WTC11 (cell line): Measurements from ENCODE around the gene ZBTB43. TPM values are rescaled to one million over a fixed set of nuclear protein-coding genes. Genes with fewer than 3 reads are reported as not detected.

Experiments
- ATAC-seq: fragments of 200-7000 bp; cut with Tn5 transposase; 2 replicates; pipeline ENCODE4 v1.10.0; 2021; ENCODE audit warnings: mild to moderate bottlenecking, moderate library complexity
- CTCF ChIA-PET: fragments of 300-600 bp; sonication (Branson Sonifier 250); formaldehyde crosslinking; loops from one replicate; lab custom pipeline; 2021; ENCODE audit warnings: antibody characterized with exemption; lab: Charles Lee
- POLR2A ChIA-PET: fragments of 350-600 bp; sonication (Branson Sonifier 250); formaldehyde crosslinking; loops from one replicate; lab custom pipeline; 2021; ENCODE audit warnings: antibody characterized with exemption; lab: Charles Lee
- DNase-seq: peaks from one replicate; pipeline ENCODE4 v3.0.0; 2021; ENCODE audit warnings: low spot score
- H3K27ac Mint-ChIP-seq: 2 replicates; pipeline ENCODE4 v1.8.0; 2021; ENCODE audit warnings: mixed read lengths
- H3K27me3 Mint-ChIP-seq: 2 replicates; pipeline ENCODE4 v1.8.0; 2021; ENCODE audit warnings: low read depth, mild to moderate bottlenecking, moderate library complexity, mixed read lengths
- H3K36me3 Mint-ChIP-seq: 2 replicates; pipeline ENCODE4 v1.8.0; 2021; ENCODE audit warnings: mixed read lengths
- H3K4me1 Mint-ChIP-seq: 2 replicates; pipeline ENCODE4 v1.8.0; 2022; ENCODE audit warnings: mixed read lengths
- H3K4me3 Mint-ChIP-seq: 2 replicates; pipeline ENCODE4 v1.8.0; 2021; ENCODE audit warnings: mild to moderate bottlenecking, moderate library complexity, mixed read lengths
- H3K9me3 Mint-ChIP-seq: 2 replicates; pipeline ENCODE4 v1.8.0; 2021; ENCODE audit warnings: mixed read lengths
- ATF2 ChIP-seq: sonication (generic); formaldehyde crosslinking; IDR thresholded peaks from 2 replicates; pipeline ENCODE4 v1.8.1; 2022; ENCODE audit warnings: low read depth, missing genetic modification reagents, borderline replicate concordance
- CBFB ChIP-seq: sonication (generic); formaldehyde crosslinking; IDR thresholded peaks from 2 replicates; pipeline ENCODE4 v1.8.1; 2022; ENCODE audit warnings: mild to moderate bottlenecking, low read depth, missing genetic modification reagents
- CTCF ChIP-seq: fragments of 200-600 bp; IDR thresholded peaks from 2 replicates; pipeline ENCODE4 v1.8.0; 2022; ENCODE audit warnings: antibody characterized with exemption
- E2F1 ChIP-seq: sonication (generic); formaldehyde crosslinking; IDR thresholded peaks from 2 replicates; pipeline ENCODE4 v1.8.0; 2022; ENCODE audit warnings: mild to moderate bottlenecking, missing genetic modification reagents
- ERG ChIP-seq: fragments of 250-450 bp; sonication (Bioruptor Pico); IDR thresholded peaks from 2 replicates; pipeline ENCODE4 v1.8.0; 2021; ENCODE audit warnings: mild to moderate bottlenecking
- FOXJ3 ChIP-seq: sonication (generic); formaldehyde crosslinking; IDR thresholded peaks from 2 replicates; pipeline ENCODE4 v1.9.0; 2021; ENCODE audit warnings: missing genetic modification reagents, mild to moderate bottlenecking, borderline replicate concordance
- GTF2I ChIP-seq: fragments of 250-450 bp; sonication (Bioruptor Pico); conservative IDR thresholded peaks from 2 replicates; pipeline ENCODE4 v1.4.0; 2021; ENCODE audit warnings: mild to moderate bottlenecking
- HMGA2 ChIP-seq: fragments of 250-450 bp; sonication (Bioruptor Pico); IDR thresholded peaks from 2 replicates; pipeline ENCODE4 v1.4.0; 2021; ENCODE audit warnings: mild to moderate bottlenecking, moderate library complexity
- IRF2 ChIP-seq: sonication (generic); formaldehyde crosslinking; IDR thresholded peaks from 2 replicates; pipeline ENCODE4 v1.8.0; 2022; ENCODE audit warnings: low read depth, missing genetic modification reagents, borderline replicate concordance
- JAZF1 ChIP-seq: fragments of 250-450 bp; sonication (Bioruptor Pico); IDR thresholded peaks from 2 replicates; pipeline ENCODE4 v1.9.0; 2021; ENCODE audit warnings: moderate library complexity, mild to moderate bottlenecking, inconsistent platforms
- KAT7 ChIP-seq: sonication (generic); formaldehyde crosslinking; IDR thresholded peaks from 2 replicates; pipeline ENCODE4 v1.8.1; 2023; ENCODE audit warnings: missing genetic modification reagents, mild to moderate bottlenecking, borderline replicate concordance
- NFYB ChIP-seq: sonication (generic); formaldehyde crosslinking; conservative IDR thresholded peaks from 2 replicates; pipeline ENCODE4 v1.8.0; 2022; ENCODE audit warnings: low read depth, missing genetic modification reagents
- NR3C1 ChIP-seq: sonication (generic); formaldehyde crosslinking; conservative IDR thresholded peaks from 2 replicates; pipeline ENCODE4 v1.8.1; 2023; ENCODE audit warnings: low read depth, mild to moderate bottlenecking, missing genetic modification reagents
- RORB ChIP-seq: fragments of 250-450 bp; sonication (Bioruptor Pico); IDR thresholded peaks from 2 replicates; pipeline ENCODE4 v1.9.0; 2021; ENCODE audit warnings: mild to moderate bottlenecking
- SOX15 ChIP-seq: fragments of 250-450 bp; sonication (Bioruptor Pico); IDR thresholded peaks from 2 replicates; pipeline ENCODE4 v1.9.0; 2021; ENCODE audit warnings: mild to moderate bottlenecking
- SP1 ChIP-seq: sonication (generic); formaldehyde crosslinking; conservative IDR thresholded peaks from 2 replicates; pipeline ENCODE4 v1.8.1; 2022; ENCODE audit warnings: missing genetic modification reagents
- TCF7 ChIP-seq: sonication (generic); formaldehyde crosslinking; IDR thresholded peaks from 2 replicates; pipeline ENCODE4 v1.8.0; 2022; ENCODE audit warnings: mild to moderate bottlenecking, low read depth, missing genetic modification reagents, moderate library complexity
- USF2 ChIP-seq: sonication (generic); formaldehyde crosslinking; IDR thresholded peaks from 2 replicates; pipeline ENCODE4 v1.8.1; 2023; ENCODE audit warnings: mild to moderate bottlenecking, missing genetic modification reagents, moderate library complexity
- ZNF138 ChIP-seq: sonication (generic); formaldehyde crosslinking; conservative IDR thresholded peaks from 2 replicates; pipeline ENCODE4 v1.8.1; 2022; ENCODE audit warnings: mild to moderate bottlenecking, moderate library complexity, missing genetic modification reagents
- ZNF219 ChIP-seq: sonication (generic); formaldehyde crosslinking; IDR thresholded peaks from 2 replicates; pipeline ENCODE4 v1.8.0; 2023; ENCODE audit warnings: missing genetic modification reagents, mild to moderate bottlenecking, borderline replicate concordance
- ZNF396 ChIP-seq: fragments of 250-450 bp; sonication (Bioruptor Pico); IDR thresholded peaks from 2 replicates; pipeline ENCODE4 v1.8.0; 2021; ENCODE audit warnings: mild to moderate bottlenecking, moderate library complexity, borderline replicate concordance
- ZNF423 ChIP-seq: fragments of 250-450 bp; sonication (Bioruptor Pico); IDR thresholded peaks from 2 replicates; pipeline ENCODE4 v2.1.2; 2022; ENCODE audit warnings: mild to moderate bottlenecking, moderate library complexity
- ZSCAN18 ChIP-seq: fragments of 250-450 bp; sonication (Bioruptor Pico); IDR thresholded peaks from 2 replicates; pipeline ENCODE4 v2.1.2; 2022; ENCODE audit warnings: mild to moderate bottlenecking, moderate library complexity
- total RNA-seq: library from RNA; stranded (reverse); gene quantifications from 3 replicates; pipeline ENCODE4 v1.2.3, GENCODE V29; 2021

ZBTB43 gene
- total RNA-seq, 1 experiment from 2014 or later: 23.8 TPM

- Mint-ChIP-seq H3K9me3 (no peaks in the 10 kb centered on the region), H3K27me3 (peaks cover 38% of the 10 kb centered on the region), H3K4me3 (no peak overlapping the region), H3K4me1 (no peaks in the 10 kb centered on the region)
- ATAC-seq: no peak
- POLR2A ChIA-PET: no interaction called here
- TF ChIP-seq ATF2 (CRISPR knock-in tag) (no peak), ZNF396 (CRISPR knock-in tag) (no peak), FOXJ3 (no peak), USF2 (CRISPR knock-in tag) (no peak), IRF2 (CRISPR knock-in tag) (no peak), CTCF (no peak), HMGA2 (CRISPR knock-in tag) (no peak)
- TF ChIP-seq, all 79 proteins: peak for 0
- CTCF ChIA-PET: interaction anchor here (3.7 kb wide), 1 partner anchor 83 kb away, joined by 23 read pairs; no protein-coding TSS in a partner anchor
- H3K27ac Mint-ChIP-seq: no peak overlapping the region
- no peaks in the 10 kb centered on the region for H3K36me3 Mint-ChIP-seq
- no peak for DNase-seq
These were observed 16.0 kb upstream of the ZBTB43 start for GRCh38 chr9:126788634-126789349.

- POLR2A ChIA-PET: interaction anchor here (0.6 kb wide), 1 partner anchor 82 kb away, joined by 4 read pairs; no protein-coding TSS in a partner anchor
- Mint-ChIP-seq H3K4me3 (no peak overlapping the region), H3K36me3 (no peaks in the 10 kb centered on the region), H3K4me1 (no peaks in the 10 kb centered on the region), H3K27ac (no peak overlapping the region), H3K9me3 (no peaks in the 10 kb centered on the region), H3K27me3 (peaks cover 44% of the 10 kb centered on the region)
- CTCF ChIA-PET: interaction anchor here (0.7 to 3.7 kb wide), 5 partner anchors 9 to 100 kb away, joined by 3 to 23 read pairs (median 4); no protein-coding TSS in a partner anchor
- DNase-seq (no peak), ATAC-seq (no peak)
- no peak for TF ChIP-seq ZNF219 (CRISPR knock-in tag)
- TF ChIP-seq KAT7 (CRISPR knock-in tag): no peak
- no peak for TF ChIP-seq ZSCAN18 (CRISPR knock-in tag)
- no peak for TF ChIP-seq JAZF1 (CRISPR knock-in tag)
- no peak for TF ChIP-seq ERG (CRISPR knock-in tag)
- no peak for TF ChIP-seq TCF7 (CRISPR knock-in tag)
- TF ChIP-seq CBFB (CRISPR knock-in tag): no peak
- TF ChIP-seq NR3C1 (CRISPR knock-in tag): no peak
- TF ChIP-seq ZNF138 (CRISPR knock-in tag): no peak
- TF ChIP-seq SOX15 (CRISPR knock-in tag): no peak
- no peak for TF ChIP-seq ATF2 (CRISPR knock-in tag)
- no peak for TF ChIP-seq E2F1 (CRISPR knock-in tag)
- no peak for TF ChIP-seq RORB (CRISPR knock-in tag)
- TF ChIP-seq GTF2I (CRISPR knock-in tag): no peak
- no peak for TF ChIP-seq NFYB
- no peak for TF ChIP-seq ZNF423 (CRISPR knock-in tag)
- TF ChIP-seq SP1: no peak
These were observed 14.3 kb upstream of the ZBTB43 start for GRCh38 chr9:126790561-126790960.
